Mucosa of rectum (tissue), 2 donors: Measurements from ENCODE around the gene GRM7.

Source experiments
- H3K27ac ChIP-seq, 2 donors: one replicate each; pipeline ENCODE4 v1.7.0; 2013; ENCODE audit warnings: inconsistent platforms in 2 of 2, low read depth in 2 of 2, low read length in 2 of 2
- H3K27me3 ChIP-seq, 2 donors: one replicate each; pipeline ENCODE4 v1.7.0; 2013; ENCODE audit warnings: low read length in 2 of 2; ENCODE audit not compliant: control insufficient read depth in 2 of 2, insufficient read depth in 2 of 2
- H3K36me3 ChIP-seq, 2 donors: one replicate each; pipeline ENCODE4 v1.7.0; 2013; ENCODE audit warnings: low read length in 2 of 2; ENCODE audit not compliant: control insufficient read depth in 2 of 2, insufficient read depth in 2 of 2
- H3K4me1 ChIP-seq, 2 donors: one replicate each; pipeline ENCODE4 v1.7.0; 2013; ENCODE audit warnings: low read length in 2 of 2, mild to moderate bottlenecking in 1 of 2; ENCODE audit not compliant: control insufficient read depth in 2 of 2, insufficient read depth in 2 of 2
- H3K4me3 ChIP-seq, 2 donors: one replicate each; pipeline ENCODE4 v1.7.0; 2013; ENCODE audit warnings: low read length in 2 of 2
- H3K9ac ChIP-seq, 2 donors: one replicate each; pipeline ENCODE4 v1.7.0; 2013; ENCODE audit warnings: low read length in 2 of 2, low read depth in 1 of 2, mild to moderate bottlenecking in 1 of 2
- H3K9me3 ChIP-seq, 2 donors: one replicate each; pipeline ENCODE4 v1.7.0; 2013; ENCODE audit warnings: low read length in 2 of 2; ENCODE audit not compliant: control insufficient read depth in 2 of 2
- donor health status: healthy.
- donor health status: Normal muscosa, but diverticular disease.

Gene GRM7

DNA sequence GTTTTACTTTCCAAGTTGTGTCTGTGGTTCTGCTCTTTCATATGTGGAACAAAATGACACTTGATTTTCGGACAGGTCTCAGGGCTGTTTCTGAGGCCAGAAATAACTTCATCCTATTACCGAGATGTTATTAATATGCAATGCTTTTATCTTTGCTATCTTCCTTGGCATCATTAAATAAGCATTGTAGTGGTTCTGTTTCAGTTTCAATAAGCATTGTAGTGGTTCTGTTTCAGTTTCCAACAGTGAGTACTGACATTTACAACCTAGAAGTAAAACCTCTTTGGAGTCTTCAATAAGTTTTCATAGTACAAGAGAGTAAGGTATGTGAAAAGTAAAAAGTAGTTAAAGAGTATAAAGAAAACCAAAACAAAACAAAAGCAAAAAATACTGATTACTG, 746.2 kb downstream of the GRM7 start:
- Histone ChIP-seq H3K36me3 (no peaks in the 10 kb centered on the region), H3K4me1 (no peaks in the 10 kb centered on the region), H3K27me3 (no peaks in the 10 kb centered on the region), H3K9ac (no peak overlapping the region), H3K27ac (no peak overlapping the region), H3K4me3 (no peak overlapping the region), H3K9me3 (no peaks in the 10 kb centered on the region)

DNA sequence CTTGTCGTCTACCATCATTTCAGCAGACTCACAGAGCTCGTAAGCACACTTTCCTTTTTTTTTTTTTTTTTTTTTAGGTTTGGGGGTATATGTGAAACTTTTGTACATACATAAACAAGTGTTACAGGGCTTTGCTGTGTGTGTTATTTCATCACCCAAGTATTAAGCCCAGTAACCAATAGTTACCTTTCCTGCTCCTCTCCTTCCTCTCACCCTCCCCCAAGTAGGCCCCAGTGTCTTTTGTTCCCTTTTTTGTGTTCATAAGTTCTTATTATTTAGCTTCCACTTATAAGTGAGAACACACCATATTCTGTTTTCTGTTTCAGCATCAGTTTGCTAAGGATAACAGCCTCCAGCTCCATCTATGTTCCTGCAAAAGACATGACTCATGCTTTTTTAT, 746.8 kb downstream of the GRM7 start:
- H3K9me3 ChIP-seq = no peaks in the 10 kb centered on the region
- no peaks in the 10 kb centered on the region for H3K36me3 ChIP-seq
- no peak overlapping the region for H3K27ac ChIP-seq
- no peaks in the 10 kb centered on the region for H3K27me3 ChIP-seq
- H3K4me3 ChIP-seq = no peak overlapping the region
- no peaks in the 10 kb centered on the region for H3K4me1 ChIP-seq
- H3K9ac ChIP-seq = no peak overlapping the region

DNA sequence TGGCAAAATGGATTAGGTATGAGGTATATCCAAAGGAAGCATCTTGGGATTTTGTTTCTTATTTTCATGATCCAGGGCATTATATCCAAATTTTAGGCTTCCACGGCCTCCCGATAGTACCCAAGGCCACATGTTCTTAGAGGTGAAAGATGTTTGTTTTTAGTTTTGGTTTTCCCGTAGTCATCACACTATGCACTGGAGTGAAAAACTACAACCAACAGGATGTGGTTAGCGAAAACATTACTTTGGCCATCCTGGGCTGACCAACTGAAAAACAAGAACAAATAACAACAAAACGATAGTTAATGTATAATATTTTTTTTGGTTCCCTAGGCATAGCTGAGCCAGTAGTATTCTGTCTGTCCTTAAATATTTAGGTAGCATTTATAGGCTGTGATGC, 749.7 kb downstream of the GRM7 start:
- no peaks in the 10 kb centered on the region for H3K9me3 ChIP-seq
- no peaks in the 10 kb centered on the region for H3K27me3 ChIP-seq
- H3K4me1 ChIP-seq = no peaks in the 10 kb centered on the region

DNA sequence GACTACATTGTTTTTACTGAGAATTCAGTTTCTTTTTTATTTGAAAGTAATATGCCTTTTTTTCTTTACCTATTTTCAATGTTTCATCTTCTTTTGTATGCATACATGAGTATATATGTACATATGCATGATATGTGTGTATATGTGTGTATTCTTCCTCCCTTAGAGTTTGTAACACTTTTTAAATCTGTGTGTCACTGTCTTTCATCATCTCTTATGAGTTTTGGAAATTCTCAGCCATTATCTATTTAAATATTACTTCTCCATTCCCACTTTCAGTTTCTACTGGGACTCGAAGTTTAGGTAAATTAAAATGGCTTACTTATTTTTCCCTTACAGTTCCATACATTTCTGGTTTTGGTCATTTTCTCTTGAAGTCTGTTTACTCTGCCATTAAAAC, 754.1 kb downstream of the GRM7 start:
- Histone ChIP-seq H3K36me3 (no peaks in the 10 kb centered on the region), H3K4me1 (no peaks in the 10 kb centered on the region), H3K27ac (no peak overlapping the region), H3K9me3 (no peaks in the 10 kb centered on the region), H3K4me3 (no peak overlapping the region), H3K9ac (no peak overlapping the region), H3K27me3 (no peaks in the 10 kb centered on the region)

More for the DNA sequence above, 749.7 kb downstream of the GRM7 start:
- no peak overlapping the region for H3K27ac ChIP-seq
- H3K36me3 ChIP-seq = no peaks in the 10 kb centered on the region
- H3K4me3 ChIP-seq = no peak overlapping the region
- no peak overlapping the region for H3K9ac ChIP-seq

DNA sequence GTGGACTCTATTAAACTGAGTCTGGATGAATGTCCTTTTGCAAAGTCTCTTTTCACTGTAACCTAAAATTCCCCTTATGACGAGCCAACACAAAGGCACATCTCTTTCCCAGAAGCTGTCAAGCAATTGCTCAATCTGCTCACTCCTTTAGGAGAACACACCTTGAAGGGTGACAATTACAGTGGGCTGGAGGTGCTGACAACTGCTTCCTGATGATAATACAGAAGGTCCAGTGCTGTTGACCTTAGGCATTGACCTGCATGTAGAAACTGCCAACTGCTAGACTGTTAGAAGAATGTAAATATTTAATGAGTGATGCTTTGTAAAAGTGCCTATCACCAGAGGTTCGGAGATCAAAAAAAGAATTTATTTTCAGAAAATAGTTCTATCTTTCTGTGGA, 757.7 kb downstream of the GRM7 start:
- Histone ChIP-seq H3K36me3 (no peaks in the 10 kb centered on the region), H3K27ac (no peak overlapping the region), H3K27me3 (no peaks in the 10 kb centered on the region), H3K4me3 (no peak overlapping the region), H3K9me3 (no peaks in the 10 kb centered on the region), H3K9ac (no peak overlapping the region), H3K4me1 (no peaks in the 10 kb centered on the region)

DNA sequence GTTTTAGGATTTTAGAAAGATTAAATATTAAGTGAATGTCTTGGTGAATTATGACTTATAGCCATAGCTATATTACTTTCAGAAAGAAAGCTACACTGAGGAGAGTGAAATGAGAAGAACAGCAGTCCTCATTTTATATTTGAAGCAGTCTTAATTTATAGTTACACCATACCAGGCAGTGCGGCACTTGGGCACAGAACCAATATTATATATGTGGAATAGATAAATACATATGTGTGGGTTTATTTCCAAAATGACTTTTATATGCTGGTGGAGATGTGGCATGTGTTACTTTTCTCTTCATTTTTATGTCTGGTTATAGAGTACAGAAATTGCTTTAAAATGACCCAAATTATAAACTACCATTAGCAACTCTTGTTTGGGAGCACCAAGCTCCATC, 759.5 kb downstream of the GRM7 start:
- no peaks in the 10 kb centered on the region for H3K9me3 ChIP-seq
- no peaks in the 10 kb centered on the region for H3K4me1 ChIP-seq
- H3K36me3 ChIP-seq = no peaks in the 10 kb centered on the region
- no peak overlapping the region for H3K4me3 ChIP-seq
- no peaks in the 10 kb centered on the region for H3K27me3 ChIP-seq
- no peak overlapping the region for H3K9ac ChIP-seq
- H3K27ac ChIP-seq = no peak overlapping the region

DNA sequence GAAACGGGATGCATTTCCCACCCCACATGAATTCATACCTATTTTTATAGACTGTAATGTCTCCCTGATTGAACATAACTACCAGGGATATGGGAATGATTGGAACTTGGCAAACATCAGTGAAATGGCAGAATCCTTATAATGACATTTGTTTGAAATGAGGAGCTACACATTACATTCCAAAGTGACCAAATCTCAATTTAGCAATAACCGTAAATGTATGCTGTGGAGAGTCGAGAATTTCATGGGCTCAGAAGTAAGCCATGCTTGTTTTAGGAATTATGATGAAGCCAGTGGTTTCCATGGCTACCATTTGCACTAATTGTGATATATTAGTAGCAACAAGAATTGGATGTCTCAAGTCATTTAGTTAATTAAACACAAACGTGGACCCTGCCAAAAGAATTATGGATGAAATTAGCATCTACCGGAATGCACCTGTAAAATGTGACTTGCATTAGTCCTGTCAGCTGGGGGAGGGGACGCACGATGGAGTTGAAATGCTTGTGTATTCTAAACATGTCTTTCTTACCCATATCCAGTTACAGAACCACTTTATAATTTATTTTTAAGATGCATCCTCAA, 760.2 kb downstream of the GRM7 start:
- H3K4me1 ChIP-seq = no peaks in the 10 kb centered on the region
- no peak overlapping the region for H3K4me3 ChIP-seq
- H3K9ac ChIP-seq = no peak overlapping the region
- H3K36me3 ChIP-seq = no peaks in the 10 kb centered on the region
- H3K27me3 ChIP-seq = no peaks in the 10 kb centered on the region
- H3K9me3 ChIP-seq = no peaks in the 10 kb centered on the region
- H3K27ac ChIP-seq = no peak overlapping the region

DNA sequence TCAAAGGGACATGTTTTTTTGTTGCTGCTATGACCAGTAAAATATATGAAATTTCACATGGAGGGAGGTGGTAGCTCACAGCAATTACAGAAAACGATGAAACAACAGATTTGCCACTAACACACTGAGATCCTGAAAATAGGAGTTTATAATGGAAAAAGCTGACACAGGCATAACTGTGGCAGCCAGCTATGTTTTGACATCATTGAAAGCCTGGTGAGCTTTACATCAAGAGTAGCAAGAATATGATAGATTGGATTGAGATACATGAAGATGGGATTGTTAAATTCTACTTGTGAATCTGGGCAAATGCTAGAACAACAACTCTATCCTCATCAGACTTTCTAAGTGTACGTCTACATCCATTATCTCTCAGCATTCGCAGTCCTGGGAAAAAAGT, 760.7 kb downstream of the GRM7 start:
- no peaks in the 10 kb centered on the region for H3K9me3 ChIP-seq
- H3K9ac ChIP-seq = no peak overlapping the region
- no peak overlapping the region for H3K27ac ChIP-seq
- no peaks in the 10 kb centered on the region for H3K36me3 ChIP-seq
- no peaks in the 10 kb centered on the region for H3K4me1 ChIP-seq
- H3K27me3 ChIP-seq = no peaks in the 10 kb centered on the region
- H3K4me3 ChIP-seq = no peak overlapping the region

DNA sequence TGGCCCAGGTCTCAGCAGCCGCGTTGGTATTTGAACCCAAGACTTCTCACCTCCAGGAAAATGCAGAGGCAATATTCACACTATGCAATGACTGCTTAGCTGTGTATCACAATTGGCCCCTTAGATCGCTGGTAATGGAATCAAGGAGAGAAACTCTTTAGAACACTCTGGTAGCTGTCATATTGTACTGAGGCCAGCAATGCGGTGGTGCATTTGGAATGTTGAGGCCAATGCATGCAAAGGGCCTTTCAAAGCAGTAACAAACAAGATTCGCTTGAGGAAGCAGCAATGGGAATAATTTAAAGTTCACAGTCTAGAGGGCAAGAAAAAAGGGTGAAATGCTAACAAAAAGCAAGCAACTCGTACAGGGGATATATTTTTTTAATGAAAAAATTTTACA, 764.1 kb downstream of the GRM7 start:
- H3K27ac ChIP-seq = no peak overlapping the region
- no peaks in the 10 kb centered on the region for H3K36me3 ChIP-seq

DNA sequence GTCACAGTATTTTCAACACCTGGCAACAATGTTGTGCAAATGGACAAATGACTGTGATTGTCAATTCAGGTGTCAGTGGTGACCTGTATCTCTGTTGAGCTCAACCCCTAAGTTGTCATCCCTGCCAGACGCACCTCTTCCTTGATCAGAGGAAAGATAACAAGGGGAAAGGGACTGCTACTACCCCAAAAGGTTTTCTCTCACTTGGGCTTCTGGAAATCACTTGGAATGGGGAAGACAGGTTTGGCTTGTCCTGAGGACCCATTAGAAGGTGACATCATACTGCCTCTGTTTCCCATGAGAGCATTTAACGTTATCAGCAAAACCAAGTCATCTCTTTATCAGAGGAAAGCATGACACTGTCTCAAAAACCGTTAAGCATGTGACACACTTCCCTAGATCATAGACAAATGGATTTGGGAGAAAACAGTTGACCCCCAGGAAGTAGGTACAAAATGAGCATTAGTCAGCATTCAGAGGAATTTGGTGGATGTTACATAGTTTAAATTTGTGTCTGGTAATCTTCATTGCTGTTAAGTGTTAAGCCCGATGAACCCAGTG, 769.5 kb downstream of the GRM7 start:
- Histone ChIP-seq H3K4me3 (no peak overlapping the region), H3K27ac (no peak overlapping the region), H3K36me3 (no peaks in the 10 kb centered on the region), H3K9ac (no peak overlapping the region), H3K27me3 (no peaks in the 10 kb centered on the region), H3K9me3 (no peaks in the 10 kb centered on the region), H3K4me1 (no peaks in the 10 kb centered on the region)

More for the DNA sequence above, 764.1 kb downstream of the GRM7 start:
- H3K27me3 ChIP-seq = no peaks in the 10 kb centered on the region
- H3K9ac ChIP-seq = no peak overlapping the region
- H3K4me3 ChIP-seq = no peak overlapping the region
- H3K9me3 ChIP-seq = no peaks in the 10 kb centered on the region
- no peaks in the 10 kb centered on the region for H3K4me1 ChIP-seq

DNA sequence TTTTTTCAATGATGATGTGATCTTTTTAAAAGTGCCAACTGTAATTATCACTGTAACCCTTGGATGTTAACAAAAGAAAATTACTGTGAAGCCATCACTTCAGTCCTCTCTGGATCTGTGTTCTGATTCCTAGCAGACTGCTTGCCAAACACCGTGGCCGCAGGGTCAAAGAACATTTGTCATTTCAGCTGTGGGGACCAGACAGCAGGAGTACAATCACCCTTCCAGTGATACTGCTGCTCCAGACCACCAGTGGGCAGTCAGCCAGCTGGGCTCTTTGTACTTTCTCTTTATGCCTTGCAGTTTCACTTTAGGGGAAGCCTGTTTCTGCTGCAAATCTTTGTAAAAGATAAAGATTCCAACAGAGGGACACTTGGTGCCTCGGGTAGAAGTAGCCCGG, 770.0 kb downstream of the GRM7 start:
- Histone ChIP-seq H3K36me3 (no peaks in the 10 kb centered on the region), H3K4me1 (no peaks in the 10 kb centered on the region), H3K4me3 (no peak overlapping the region), H3K27me3 (no peaks in the 10 kb centered on the region), H3K27ac (no peak overlapping the region), H3K9ac (no peak overlapping the region), H3K9me3 (no peaks in the 10 kb centered on the region)
